H1 (cell line): Measurements from ENCODE around the gene CCDC63. TPM values are rescaled to one million over a fixed set of nuclear protein-coding genes. Genes with fewer than 3 reads are reported as not detected.

Source experiments
- CTCF ChIA-PET: fragments of 300-600 bp; sonication (Branson Sonifier 250); formaldehyde crosslinking; loops from one replicate; lab custom pipeline; 2021; ENCODE audit not compliant: partially characterized antibody; lab: Charles Lee
- POLR2A ChIA-PET: fragments of 300-600 bp; sonication (Branson Sonifier 250); formaldehyde crosslinking; loops from one replicate; lab custom pipeline; 2021; ENCODE audit warnings: inconsistent platforms; ENCODE audit not compliant: partially characterized antibody; lab: Charles Lee
- DNase-seq, 2 experiments: peaks; one replicate each; pipeline versions ENCODE4 v3.0.0 to v3.0.0-alpha.2; 2010 to 2022; ENCODE audit warnings: low spot score in 2 of 2, low read depth in 1 of 2, mixed read lengths in 1 of 2
- FAIRE-seq: peaks from 2 replicates; lab custom pipeline; 2011; peaks lifted over from hg19 to GRCh38; lab: Jason Lieb, UNC
- H2AFZ ChIP-seq: 2 replicates; pipeline ENCODE4 v1.8.1; 2012; ENCODE audit warnings: low read length, inconsistent platforms
- H2AK5ac ChIP-seq: 2 replicates; pipeline ENCODE4 v1.6.1; 2013; ENCODE audit warnings: low read depth, low read length
- H2BK120ac ChIP-seq: replicated peaks from 2 replicates; pipeline ENCODE3; 2013; ENCODE audit warnings: low read depth, low read length, inconsistent platforms
- H2BK12ac ChIP-seq: 2 replicates; pipeline ENCODE4 v1.6.1; 2013; ENCODE audit warnings: low read depth, low read length
- H2BK15ac ChIP-seq: 2 replicates; pipeline ENCODE4 v1.6.1; 2013; ENCODE audit warnings: low read length
- H2BK20ac ChIP-seq: 2 replicates; pipeline ENCODE4 v1.6.1; 2013; ENCODE audit warnings: low read length
- H2BK5ac ChIP-seq: 2 replicates; pipeline ENCODE4 v1.6.1; 2013; ENCODE audit warnings: low read depth, low read length
- H3K14ac ChIP-seq: 2 replicates; pipeline ENCODE4 v1.6.1; 2013; ENCODE audit warnings: inconsistent platforms; ENCODE audit not compliant: insufficient read length
- H3K18ac ChIP-seq: 2 replicates; pipeline ENCODE4 v1.6.1; 2013; ENCODE audit warnings: low read length; ENCODE audit errors: extremely low read depth
- H3K23ac ChIP-seq: 2 replicates; pipeline ENCODE4 v1.6.1; 2013; ENCODE audit warnings: inconsistent platforms; ENCODE audit not compliant: insufficient read length
- H3K23me2 ChIP-seq: 2 replicates; pipeline ENCODE4 v1.6.1; 2013; ENCODE audit warnings: low read depth, low read length
- H3K27ac ChIP-seq: 2 replicates; pipeline ENCODE4 v1.6.1; 2011; ENCODE audit warnings: low read depth, low read length, inconsistent platforms
- H3K27me3 ChIP-seq, 4 experiments: replicated peaks in 1 of 4; 1 replicate in 1 of 4; 2 replicates in 3 of 4; pipeline versions ENCODE4 v1.6.1 to v1.8.1; 2011 to 2013; ENCODE audit warnings: low read length in 3 of 4, mild to moderate bottlenecking in 3 of 4, inconsistent platforms in 2 of 4, mixed read lengths in 2 of 4, moderate library complexity in 1 of 4; ENCODE audit not compliant: control insufficient read depth in 3 of 4, insufficient read depth in 3 of 4; ENCODE audit errors: extremely low read depth in 1 of 4
- H3K36me3 ChIP-seq, 4 experiments: 2 replicates each; pipeline versions ENCODE4 v1.6.1 to v1.8.1; 2011 to 2013; ENCODE audit warnings: mild to moderate bottlenecking in 4 of 4, low read length in 3 of 4, moderate library complexity in 2 of 4, control low read depth in 1 of 4, inconsistent platforms in 1 of 4; ENCODE audit not compliant: insufficient read depth in 4 of 4, control insufficient read depth in 2 of 4
- H3K4ac ChIP-seq: replicated peaks from 2 replicates; pipeline ENCODE3; 2013; ENCODE audit warnings: low read length, low read depth, mixed read lengths, inconsistent platforms; ENCODE audit not compliant: insufficient read length
- H3K4me1 ChIP-seq, 4 experiments: replicated peaks in 1 of 4; 1 replicate in 1 of 4; 2 replicates in 3 of 4; pipeline versions ENCODE4 v1.6.1 to v1.8.1; 2011 to 2013; ENCODE audit warnings: low read length in 3 of 4, inconsistent platforms in 2 of 4, mixed read lengths in 1 of 4; ENCODE audit not compliant: insufficient read depth in 4 of 4, control insufficient read depth in 3 of 4
- H3K4me2 ChIP-seq, 2 experiments: 2 replicates each; pipeline versions ENCODE4 v1.6.1 to v1.8.1; 2011 to 2013; ENCODE audit warnings: low read depth in 2 of 2, low read length in 2 of 2, control low read depth in 1 of 2, inconsistent platforms in 1 of 2, mild to moderate bottlenecking in 1 of 2; ENCODE audit not compliant: insufficient read depth in 1 of 2
- H3K4me3 ChIP-seq, 4 experiments: fragments of 200-600, 300-600 bp in 1 of 4; sonication (generic), shearing (Covaris generic), sonication (Bioruptor Twin) in 1 of 4; 2 replicates each; pipeline versions ENCODE4 v1.5.1 to v1.8.1; 2011 to 2016; ENCODE audit warnings: low read length in 4 of 4, low read depth in 3 of 4, control low read depth in 2 of 4, inconsistent platforms in 2 of 4, mild to moderate bottlenecking in 2 of 4, mixed read lengths in 1 of 4, moderate library complexity in 1 of 4; ENCODE audit not compliant: insufficient read depth in 2 of 4; ENCODE audit errors: extremely low read depth in 1 of 4
- H3K56ac ChIP-seq: replicated peaks from 2 replicates; pipeline ENCODE3; 2013; ENCODE audit warnings: low read depth, mild to moderate bottlenecking, mixed read lengths, low read length, inconsistent platforms; ENCODE audit not compliant: insufficient read length
- H3K79me1 ChIP-seq: 2 replicates; pipeline ENCODE4 v1.6.1; 2013; ENCODE audit warnings: low read depth, low read length, control low read depth
- H3K79me2 ChIP-seq, 2 experiments: 2 replicates each; pipeline versions ENCODE4 v1.6.1 to v1.8.1; 2012 to 2013; ENCODE audit warnings: low read length in 2 of 2, mild to moderate bottlenecking in 2 of 2, inconsistent platforms in 1 of 2; ENCODE audit not compliant: insufficient read depth in 2 of 2, control insufficient read depth in 1 of 2
- H3K9ac ChIP-seq, 4 experiments: replicated peaks in 1 of 4; 1 replicate in 1 of 4; 2 replicates in 3 of 4; pipeline versions ENCODE4 v1.6.1 to v1.8.1; 2011 to 2013; ENCODE audit warnings: low read depth in 3 of 4, low read length in 3 of 4, control low read depth in 2 of 4, mild to moderate bottlenecking in 2 of 4, moderate library complexity in 2 of 4, inconsistent platforms in 1 of 4; ENCODE audit errors: extremely low read depth in 1 of 4
- H3K9me3 ChIP-seq, 2 experiments: 2 replicates each; pipeline versions ENCODE4 v1.6.1 to v1.8.1; 2012 to 2013; ENCODE audit warnings: mild to moderate bottlenecking in 2 of 2, moderate library complexity in 2 of 2, control low read depth in 1 of 2, inconsistent platforms in 1 of 2, low read depth in 1 of 2, low read length in 1 of 2, mixed read lengths in 1 of 2; ENCODE audit not compliant: insufficient read depth in 2 of 2
- H4K20me1 ChIP-seq, 2 experiments: replicated peaks in 1 of 2; 2 replicates each; pipeline versions ENCODE3 to v1.8.1; 2011 to 2013; ENCODE audit warnings: inconsistent platforms in 2 of 2, low read length in 2 of 2, mild to moderate bottlenecking in 1 of 2; ENCODE audit not compliant: insufficient read depth in 2 of 2, control insufficient read depth in 1 of 2
- H4K5ac ChIP-seq: 2 replicates; pipeline ENCODE4 v1.6.1; 2013; ENCODE audit warnings: low read length, low read depth, mixed read lengths, inconsistent platforms; ENCODE audit not compliant: insufficient read length
- H4K8ac ChIP-seq: 2 replicates; pipeline ENCODE4 v1.8.0; 2013; ENCODE audit warnings: mild to moderate bottlenecking, moderate library complexity, low read length, inconsistent platforms; ENCODE audit not compliant: insufficient read depth; ENCODE audit errors: extremely low read depth
- H4K91ac ChIP-seq: replicated peaks from 2 replicates; pipeline ENCODE3; 2013; ENCODE audit warnings: low read length, mixed read lengths, inconsistent platforms; ENCODE audit not compliant: insufficient read length
- BRCA1 ChIP-seq: IDR thresholded peaks from 2 replicates; pipeline ENCODE4 v1.6.1; 2012; ENCODE audit warnings: low read depth, low read length, improper control_type of control experiment
- CHD2 ChIP-seq: IDR thresholded peaks from 2 replicates; pipeline ENCODE4 v1.6.1; 2012; ENCODE audit warnings: low read length, improper control_type of control experiment
- CTBP2 ChIP-seq: IDR thresholded peaks from 2 replicates; pipeline ENCODE4 v1.7.0; 2011; ENCODE audit warnings: borderline replicate concordance, mild to moderate bottlenecking, moderate library complexity, mixed read lengths, low read length; ENCODE audit not compliant: insufficient read depth, insufficient read length
- HDAC2 ChIP-seq, 2 experiments: fragments of 300-600 bp in 1 of 2; sonication (generic) in 1 of 2; IDR thresholded peaks; 2 replicates each; pipeline ENCODE4 v1.6.1; 2011 to 2012; ENCODE audit warnings: low read depth in 2 of 2, low read length in 2 of 2, mild to moderate bottlenecking in 2 of 2, moderate library complexity in 2 of 2, borderline replicate concordance in 1 of 2, inconsistent platforms in 1 of 2
- KDM1A ChIP-seq: fragments of 200-600, 300-600 bp; sonication (generic); IDR thresholded peaks from 2 replicates; pipeline ENCODE4 v1.7.1; 2016; ENCODE audit warnings: mild to moderate bottlenecking, low read length, borderline replicate concordance
- MAFK ChIP-seq: IDR thresholded peaks from 2 replicates; pipeline ENCODE4 v1.6.1; 2012; ENCODE audit warnings: low read depth, mild to moderate bottlenecking, improper control_type of control experiment, low read length
- POLR2AphosphoS5 ChIP-seq: IDR thresholded peaks from 2 replicates; pipeline ENCODE4 v1.6.1; 2011; ENCODE audit warnings: low read depth, low read length
- SIN3A ChIP-seq, 2 experiments: IDR thresholded peaks in 1 of 2; conservative IDR thresholded peaks in 1 of 2; 2 replicates each; pipeline ENCODE4 v1.6.1; 2011 to 2012; ENCODE audit warnings: low read length in 2 of 2, improper control_type of control experiment in 1 of 2, low read depth in 1 of 2, mild to moderate bottlenecking in 1 of 2
- TBP ChIP-seq: IDR thresholded peaks from 2 replicates; pipeline ENCODE4 v1.6.1; 2011; ENCODE audit warnings: low read depth, low read length, improper control_type of control experiment
- WGBS, 2 experiments: shearing (Covaris generic) in 1 of 2; methylation state at CpG; one replicate each; pipeline versions ENCODE4 v1.1.6 to v1.1.7; 2013 to 2015; ENCODE audit warnings: low lambda C conversion rate in 2 of 2, mixed read lengths in 2 of 2, inconsistent platforms in 1 of 2, low coverage in 1 of 2, missing lambda C conversion rate in 1 of 2; ENCODE audit not compliant: insufficient replicate concordance in 2 of 2, insufficient coverage in 1 of 2, insufficient read length in 1 of 2; ENCODE audit errors: extremely low coverage in 1 of 2, missing lambda C conversion rate in 1 of 2; 5-methylcytosine and 5-hydroxymethylcytosine counted together
- polyA plus RNA-seq, 7 experiments: library from polyadenylated mRNA; depleted of rRNA in 3 of 7; stranded (reverse) in 5 of 7; unstranded in 2 of 7; fragments of >200 nt in 5 of 7; fragments of 200-250 nt in 2 of 7; gene quantifications; 1 replicate in 5 of 7; 2 replicates in 1 of 7; 4 replicates in 1 of 7; pipeline versions ENCODE4 v1.2.1 to v1.2.3, GENCODE V29; 2011 to 2013; ENCODE audit warnings: missing spikeins in 2 of 7, mixed read lengths in 2 of 7
- total RNA-seq: library from RNA; stranded (reverse); fragmentation: NEBNext Ultra II Directional; extraction: Animal tissue kit (Norgen Biotek cat#: 25700); gene quantifications from 2 replicates; pipeline ENCODE4 v1.2.1, GENCODE V29; 2021
- TF ChIP-seq, protein P1 (sequence below), 3 experiments: IDR thresholded peaks; 1 replicate in 2 of 3; 2 replicates in 1 of 3; pipeline versions ENCODE4 v1.5.1 to v1.6.1; 2011; ENCODE audit warnings: low read length in 3 of 3, mild to moderate bottlenecking in 3 of 3, inconsistent platforms in 2 of 3, low read depth in 1 of 3, moderate library complexity in 1 of 3; ENCODE audit not compliant: insufficient read depth in 1 of 3; ENCODE audit errors: control extremely low read depth in 1 of 3

CCDC63 gene
- total and polyA plus RNA-seq, 2 of the 8 experiments (the other 6 are each of a cell fraction or from before 2014, with no cell fraction given): 0.42 to 0.93 TPM

DNA sequence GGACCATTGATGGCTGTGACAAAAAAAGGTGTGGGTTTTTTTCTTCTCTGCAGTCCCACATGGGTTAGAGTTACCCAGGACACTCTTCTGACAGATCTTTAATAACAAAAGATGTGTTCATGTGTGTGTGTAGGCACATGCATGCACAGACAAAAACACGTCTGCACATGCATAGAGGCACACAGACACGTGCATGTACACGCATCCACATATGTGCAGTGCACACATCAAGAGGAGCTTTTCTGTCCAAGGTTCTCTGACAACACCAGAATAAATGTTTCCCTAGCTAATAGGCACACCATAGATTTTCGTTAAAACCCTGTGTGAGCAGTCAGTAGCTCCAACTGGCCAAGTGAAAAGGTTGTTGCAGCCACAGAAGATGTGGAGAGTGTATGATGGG is 76.4 kb downstream of the CCDC63 start:
- Histone ChIP-seq H2AFZ (no peak overlapping the region), H3K27me3 (no peaks in the 10 kb centered on the region), H2BK20ac (no peak overlapping the region), H3K56ac (no peak overlapping the region), H3K36me3 (no peaks in the 10 kb centered on the region), H3K4ac (no peak overlapping the region), H3K4me1 (peaks cover 0 to 15% (median 5%) of the 10 kb centered on the region in 4 experiments; a peak in 4 of 7 replicates), H2BK12ac (no peak overlapping the region; the same call in 1 of the 2 replicates), H3K27ac (no peak overlapping the region), H4K91ac (no peak overlapping the region), H4K8ac (no peak overlapping the region), H3K18ac (0 out of 2 replicates have a peak overlapping the region, but pooled peaks have one; percentile 16), H3K79me2 (no peaks in the 10 kb centered on the region), H4K20me1 (no peaks in the 10 kb centered on the region), H3K23ac (no peak overlapping the region), H2BK120ac (no peak overlapping the region), H3K4me2 (no peak overlapping the region), H3K9ac (no peak overlapping the region; a peak in 1 of 7 replicates), H3K79me1 (no peaks in the 10 kb centered on the region), H3K9me3 (no peaks in the 10 kb centered on the region), H2AK5ac (no peak overlapping the region), H2BK5ac (no peak overlapping the region), H3K4me3 (no peak overlapping the region), H2BK15ac (no peak overlapping the region), H4K5ac (no peak overlapping the region), H3K23me2 (no peaks in the 10 kb centered on the region), H3K14ac (no peak overlapping the region)
- DNase-seq: no peak
- POLR2A ChIA-PET: interaction anchor here (1.0 to 1.1 kb wide), 2 partner anchors 11 to 24 kb away, joined by 3 read pairs; no protein-coding TSS in a partner anchor
- CTCF ChIA-PET: interaction anchor here (1.1 to 4.9 kb wide), 6 partner anchors 8 to 102 kb away, joined by 3 to 13 read pairs (median 4); no protein-coding TSS in a partner anchor
- 94% methylated on average over 4 of the region's 4 CpGs; no CpG with 5 or more reads in 1 of the 2 experiments for WGBS, 2 experiments
- FAIRE-seq: no peak
- TF ChIP-seq CTBP2: no peak
- TF ChIP-seq BRCA1: no peak
- TF ChIP-seq, protein P1, sequence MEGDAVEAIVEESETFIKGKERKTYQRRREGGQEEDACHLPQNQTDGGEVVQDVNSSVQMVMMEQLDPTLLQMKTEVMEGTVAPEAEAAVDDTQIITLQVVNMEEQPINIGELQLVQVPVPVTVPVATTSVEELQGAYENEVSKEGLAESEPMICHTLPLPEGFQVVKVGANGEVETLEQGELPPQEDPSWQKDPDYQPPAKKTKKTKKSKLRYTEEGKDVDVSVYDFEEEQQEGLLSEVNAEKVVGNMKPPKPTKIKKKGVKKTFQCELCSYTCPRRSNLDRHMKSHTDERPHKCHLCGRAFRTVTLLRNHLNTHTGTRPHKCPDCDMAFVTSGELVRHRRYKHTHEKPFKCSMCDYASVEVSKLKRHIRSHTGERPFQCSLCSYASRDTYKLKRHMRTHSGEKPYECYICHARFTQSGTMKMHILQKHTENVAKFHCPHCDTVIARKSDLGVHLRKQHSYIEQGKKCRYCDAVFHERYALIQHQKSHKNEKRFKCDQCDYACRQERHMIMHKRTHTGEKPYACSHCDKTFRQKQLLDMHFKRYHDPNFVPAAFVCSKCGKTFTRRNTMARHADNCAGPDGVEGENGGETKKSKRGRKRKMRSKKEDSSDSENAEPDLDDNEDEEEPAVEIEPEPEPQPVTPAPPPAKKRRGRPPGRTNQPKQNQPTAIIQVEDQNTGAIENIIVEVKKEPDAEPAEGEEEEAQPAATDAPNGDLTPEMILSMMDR (IDR thresholded peaks at IDR 0.05; ENCODE audit: control extremely low read depth in 1 of 3, insufficient read depth in 1 of 3, low read depth in 1 of 3, low read length in 3 of 3): no peak
- no peak for TF ChIP-seq HDAC2 (IDR thresholded peaks at IDR 0.05; ENCODE audit: borderline replicate concordance in 1 of 2, low read depth in 2 of 2, low read length in 2 of 2)
- TF ChIP-seq CHD2: no peak
- no peak for TF ChIP-seq TBP
- TF ChIP-seq MAFK: no peak
- no peak for TF ChIP-seq KDM1A
- TF ChIP-seq POLR2AphosphoS5: no peak
- no peak for TF ChIP-seq SIN3A (conservative IDR thresholded peaks at IDR 0.05 in 1 of 2, IDR thresholded peaks at IDR 0.05 in 1 of 2; ENCODE audit: low read depth in 1 of 2, low read length in 2 of 2)
